Fibroblast of villous mesenchyme (primary cell): Measurements from ENCODE around the gene MBLAC1. TPM values are rescaled to one million over a fixed set of nuclear protein-coding genes. Genes with fewer than 3 reads are reported as not detected.

Source experiments
- DNase-seq: peaks from one replicate; pipeline ENCODE4 v3.0.0-alpha.2; 2010; ENCODE audit warnings: low read depth
- H3K4me3 ChIP-seq: 2 replicates; pipeline ENCODE4 v1.5.1; 2011; ENCODE audit warnings: low read depth, mild to moderate bottlenecking, low read length
- total RNA-seq: library from RNA; depleted of rRNA; stranded (reverse); fragments of >200 nt; gene quantifications from 2 replicates; pipeline ENCODE4 v1.2.3, GENCODE V29; 2012
- TF ChIP-seq, protein P1 (sequence below): IDR thresholded peaks from 2 replicates; pipeline ENCODE4 v1.5.1; 2012; ENCODE audit warnings: low read depth, mild to moderate bottlenecking, low read length; ENCODE audit not compliant: insufficient read depth

MBLAC1 gene
- total RNA-seq, 1 donor = 1.7 TPM

DNA sequence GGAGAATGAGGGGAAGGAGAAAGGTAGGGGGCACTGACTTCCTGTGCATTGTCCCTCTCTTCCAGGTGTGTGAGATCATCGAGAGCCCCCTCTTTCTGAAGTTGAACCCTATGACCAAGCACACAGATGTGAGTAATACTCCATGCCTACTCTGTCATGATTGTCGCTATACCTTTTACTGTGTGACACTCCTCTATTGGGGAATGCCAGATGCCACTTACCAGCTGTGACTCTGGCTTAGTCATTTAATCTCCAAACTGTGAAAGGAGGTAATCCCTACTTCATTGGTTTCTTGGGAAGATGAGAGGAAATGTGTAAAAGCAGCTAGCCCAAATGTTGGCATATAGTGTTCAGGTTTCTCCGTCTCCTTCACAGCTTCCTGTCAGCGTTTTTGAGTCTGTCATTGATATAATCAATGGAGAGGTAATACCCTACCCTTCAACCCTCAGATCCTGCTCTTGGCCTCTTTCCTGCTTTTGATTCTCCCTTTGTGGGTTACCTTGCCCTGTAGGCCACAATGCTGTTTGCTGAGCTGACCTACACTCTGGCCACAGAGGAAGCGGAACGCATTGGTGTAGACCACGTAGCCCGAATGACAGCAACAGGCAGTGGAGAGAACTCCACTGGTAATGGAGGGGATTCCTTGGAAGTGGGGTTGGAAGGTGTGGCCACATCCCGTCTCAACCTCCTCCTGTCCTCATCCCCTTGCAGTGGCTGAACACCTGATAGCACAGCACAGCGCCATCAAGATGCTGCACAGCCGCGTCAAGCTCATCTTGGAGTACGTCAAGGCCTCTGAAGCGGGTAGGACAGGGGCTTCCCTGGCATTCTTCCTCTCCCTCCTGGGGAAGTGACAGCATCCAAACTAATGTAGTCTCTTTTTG is 36.0 kb upstream of the MBLAC1 start:
- TF ChIP-seq, protein P1, sequence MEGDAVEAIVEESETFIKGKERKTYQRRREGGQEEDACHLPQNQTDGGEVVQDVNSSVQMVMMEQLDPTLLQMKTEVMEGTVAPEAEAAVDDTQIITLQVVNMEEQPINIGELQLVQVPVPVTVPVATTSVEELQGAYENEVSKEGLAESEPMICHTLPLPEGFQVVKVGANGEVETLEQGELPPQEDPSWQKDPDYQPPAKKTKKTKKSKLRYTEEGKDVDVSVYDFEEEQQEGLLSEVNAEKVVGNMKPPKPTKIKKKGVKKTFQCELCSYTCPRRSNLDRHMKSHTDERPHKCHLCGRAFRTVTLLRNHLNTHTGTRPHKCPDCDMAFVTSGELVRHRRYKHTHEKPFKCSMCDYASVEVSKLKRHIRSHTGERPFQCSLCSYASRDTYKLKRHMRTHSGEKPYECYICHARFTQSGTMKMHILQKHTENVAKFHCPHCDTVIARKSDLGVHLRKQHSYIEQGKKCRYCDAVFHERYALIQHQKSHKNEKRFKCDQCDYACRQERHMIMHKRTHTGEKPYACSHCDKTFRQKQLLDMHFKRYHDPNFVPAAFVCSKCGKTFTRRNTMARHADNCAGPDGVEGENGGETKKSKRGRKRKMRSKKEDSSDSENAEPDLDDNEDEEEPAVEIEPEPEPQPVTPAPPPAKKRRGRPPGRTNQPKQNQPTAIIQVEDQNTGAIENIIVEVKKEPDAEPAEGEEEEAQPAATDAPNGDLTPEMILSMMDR = no peak
- H3K4me3 ChIP-seq = peak overlapping the region; percentile 2
- no peak for DNase-seq

DNA sequence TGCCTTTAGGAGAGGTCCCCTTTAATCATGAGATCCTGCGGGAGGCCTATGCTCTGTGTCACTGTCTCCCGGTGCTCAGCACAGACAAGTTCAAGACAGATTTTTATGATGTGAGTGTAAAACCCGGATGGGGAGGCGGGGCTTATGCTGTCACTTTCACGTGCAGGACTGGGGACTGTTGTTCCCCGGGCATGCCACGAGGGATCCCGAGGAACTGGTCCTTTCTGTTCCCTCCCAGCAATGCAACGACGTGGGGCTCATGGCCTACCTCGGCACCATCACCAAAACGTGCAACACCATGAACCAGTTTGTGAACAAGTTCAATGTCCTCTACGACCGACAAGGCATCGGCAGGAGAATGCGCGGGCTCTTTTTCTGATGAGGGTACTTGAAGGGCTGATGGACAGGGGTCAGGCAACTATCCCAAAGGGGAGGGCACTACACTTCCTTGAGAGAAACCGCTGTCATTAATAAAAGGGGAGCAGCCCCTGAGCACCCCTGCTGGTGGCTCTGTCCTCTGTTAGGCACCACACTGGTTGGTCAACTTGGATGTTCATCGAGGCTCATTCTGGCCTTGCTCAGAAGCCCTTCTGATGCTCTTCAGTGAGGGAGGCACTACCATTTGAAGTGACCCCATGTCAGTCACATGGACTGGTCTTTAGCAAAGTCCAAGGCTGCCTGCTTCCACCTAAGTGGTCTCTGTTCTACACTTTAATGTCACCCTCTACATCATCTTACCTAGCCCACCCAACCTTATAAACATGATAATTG is 35.2 kb upstream of the MBLAC1 start:
- TF ChIP-seq, protein P1 = no peak
- no peak overlapping the region for H3K4me3 ChIP-seq
- no peak for DNase-seq

DNA sequence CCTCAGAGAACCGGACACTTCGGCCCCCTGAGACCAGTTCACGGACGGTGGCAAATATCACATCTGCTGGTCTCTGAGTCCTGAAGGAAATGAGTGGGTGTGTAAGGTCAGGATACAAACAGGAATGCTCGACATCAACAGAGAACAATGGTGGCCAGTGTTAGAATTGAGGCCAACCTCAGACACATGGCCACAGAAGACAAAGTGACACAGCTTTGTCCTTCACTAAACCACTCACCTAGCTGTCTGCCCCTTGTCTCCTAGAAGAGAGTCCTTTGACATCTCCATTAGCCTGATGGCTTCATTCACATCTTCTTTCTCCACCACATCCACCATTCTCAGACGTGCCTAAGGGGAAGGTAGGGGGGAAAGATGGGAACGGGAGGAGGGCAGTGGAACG is 33.7 kb upstream of the MBLAC1 start:
- no peak overlapping the region for H3K4me3 ChIP-seq
- TF ChIP-seq, protein P1 = no peak
- DNase-seq = no peak

DNA sequence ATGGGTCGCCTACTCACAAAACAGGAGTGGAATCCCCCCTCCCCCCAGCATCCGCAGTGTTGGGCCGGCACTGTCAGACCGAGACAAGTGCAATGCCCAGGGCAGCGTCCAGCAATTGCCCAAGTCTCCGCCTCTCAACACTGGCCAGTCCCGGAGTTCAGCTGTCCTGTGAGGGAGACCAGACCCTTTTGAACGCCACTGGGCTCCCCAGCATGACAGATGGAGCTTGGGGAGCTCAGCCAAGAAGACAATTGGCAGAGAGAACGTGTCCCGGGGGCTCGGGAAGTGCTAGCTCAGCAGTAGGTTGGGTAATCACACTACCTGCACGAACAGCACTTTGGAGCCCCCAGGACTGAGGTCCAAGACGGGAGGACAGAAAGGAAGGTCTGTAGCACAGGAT is 33.3 kb upstream of the MBLAC1 start:
- DNase-seq = no peak
- TF ChIP-seq, protein P1 = no peak
- no peak overlapping the region for H3K4me3 ChIP-seq

DNA sequence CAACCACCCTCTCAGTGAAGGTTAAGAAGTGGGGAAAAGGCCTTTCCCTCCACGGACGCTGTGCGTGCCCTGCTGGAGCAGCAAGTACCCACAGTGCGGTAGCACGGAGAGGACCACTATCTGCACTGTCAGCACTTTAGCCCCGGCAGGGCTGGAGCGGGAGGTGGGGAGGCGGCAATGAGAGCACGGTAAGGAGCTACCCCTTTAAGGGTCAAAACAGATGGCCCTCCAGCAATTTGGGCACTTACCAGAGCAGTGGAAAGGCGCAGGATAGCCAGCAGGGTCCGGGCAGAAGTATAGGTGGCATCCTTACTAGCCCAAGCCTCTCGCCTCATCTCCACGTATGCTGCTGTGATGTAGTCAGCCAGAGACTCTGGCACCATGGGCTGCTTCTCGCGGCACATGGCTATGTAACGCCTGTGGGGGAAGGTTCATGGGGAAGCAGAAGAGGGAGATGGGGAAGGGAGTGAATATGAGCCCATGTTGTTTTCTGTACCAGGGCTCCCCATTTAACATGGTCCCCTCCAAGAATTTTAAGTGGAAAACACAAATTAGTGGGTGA is 32.8 kb upstream of the MBLAC1 start:
- DNase-seq = no peak

DNA sequence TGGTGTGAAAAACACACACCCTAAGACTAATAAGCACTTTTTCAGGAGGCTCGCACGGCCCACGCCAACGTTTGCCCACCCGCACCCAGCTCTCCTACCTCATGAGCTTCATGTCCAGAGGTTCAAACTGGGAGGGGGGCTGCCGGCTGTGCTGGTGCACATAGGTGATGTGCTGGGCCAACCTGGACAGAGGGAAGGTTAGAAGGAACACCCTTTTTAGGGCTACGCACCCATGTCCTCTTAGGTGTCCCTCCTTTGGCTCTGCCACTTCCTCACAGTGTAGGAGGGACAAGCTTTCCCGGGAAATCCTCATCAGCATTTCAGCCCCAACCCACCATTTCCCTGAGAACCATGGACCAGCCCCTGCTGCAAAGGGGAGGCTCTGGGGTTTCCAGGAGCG is 31.5 kb upstream of the MBLAC1 start:
- no peak for DNase-seq
- TF ChIP-seq, protein P1 = no peak
- H3K4me3 ChIP-seq = no peak overlapping the region

More for the DNA sequence above, 32.8 kb upstream of the MBLAC1 start:
- TF ChIP-seq, protein P1 = no peak
- H3K4me3 ChIP-seq = no peak overlapping the region
